AG08395 (cell line): ENCODE measurements around the gene CHMP4A.
"Not testable (repeated sequence)": the region's sequence is repeated elsewhere in the genome, so short reads cannot be mapped to it uniquely, and the experiment has no call there.

Experiments
- DNase-seq: peaks from one replicate; pipeline ENCODE4 v3.0.0; 2012; ENCODE audit warnings: mixed read lengths, low spot score

The CHMP4A gene

GRCh38 chr14:24224618-24225071, 11.4 kb upstream of the CHMP4A start:
- DNase-seq, result peak; percentile 70

- not testable (repeated sequence) for DNase-seq
These were observed 9.7 kb upstream of the CHMP4A start for GRCh38 chr14:24222987-24223386.

- DNase-seq, result no peak
These were observed 6.2 kb upstream of the CHMP4A start for GRCh38 chr14:24219521-24219920.

- DNase-seq, result no peak
These were observed 5.8 kb upstream of the CHMP4A start for GRCh38 chr14:24219080-24219479.

GRCh38 chr14:24216876-24217275, 3.6 kb upstream of the CHMP4A start:
- DNase-seq, result not testable (repeated sequence)

GRCh38 chr14:24216345-24216699, 3.0 kb upstream of the CHMP4A start:
- DNase-seq, result no peak

- DNase-seq, result peak; percentile 92
These were observed 2.4 kb upstream of the CHMP4A start, which contains the start of gene MDP1 for GRCh38 chr14:24215495-24216344. MDP1 (minus strand) TSS chr14:24216066; CDS start chr14:24215955, 111 bp downstream.

- no peak for DNase-seq
These were observed 776 bp upstream of the CHMP4A start for GRCh38 chr14:24213866-24214662.

- DNase-seq, result no peak
These were observed 2.0 kb downstream of the CHMP4A start for GRCh38 chr14:24211311-24211710.

GRCh38 chr14:24207625-24208024, 5.7 kb downstream of the CHMP4A start:
- DNase-seq, result no peak

GRCh38 chr14:24207104-24207551, 6.2 kb downstream of the CHMP4A start:
- no peak for DNase-seq

- no peak for DNase-seq
These were observed 6.8 kb downstream of the CHMP4A start for GRCh38 chr14:24206260-24207103.

- no peak for DNase-seq
These were observed 8.8 kb downstream of the CHMP4A start for GRCh38 chr14:24204163-24205146.

- not testable (repeated sequence) for DNase-seq
These were observed 9.9 kb downstream of the CHMP4A start for GRCh38 chr14:24203249-24203886.

- DNase-seq, result not testable (repeated sequence)
These were observed 10.8 kb downstream of the CHMP4A start for GRCh38 chr14:24202538-24202937.

GRCh38 chr14:24198814-24199524, 14.3 kb downstream of the CHMP4A start:
- DNase-seq, result no peak

GRCh38 chr14:24197056-24197450, 16.2 kb downstream of the CHMP4A start:
- DNase-seq, result no peak

- peak; percentile 34 for DNase-seq
These were observed 16.9 kb downstream of the CHMP4A start for GRCh38 chr14:24196071-24197055.
